GM21786 (cell line): ENCODE results near the gene COL17A1.
A peak's percentile ranks its signal among the peaks of the same experiment; 100 is the strongest.

Source experiments
- ATAC-seq: cut with Tn5 transposase; IDR thresholded peaks from one replicate; pipeline ENCODE4 v1.9.1; 2021; ENCODE audit not compliant: unreplicated experiment

COL17A1 gene

DNA sequence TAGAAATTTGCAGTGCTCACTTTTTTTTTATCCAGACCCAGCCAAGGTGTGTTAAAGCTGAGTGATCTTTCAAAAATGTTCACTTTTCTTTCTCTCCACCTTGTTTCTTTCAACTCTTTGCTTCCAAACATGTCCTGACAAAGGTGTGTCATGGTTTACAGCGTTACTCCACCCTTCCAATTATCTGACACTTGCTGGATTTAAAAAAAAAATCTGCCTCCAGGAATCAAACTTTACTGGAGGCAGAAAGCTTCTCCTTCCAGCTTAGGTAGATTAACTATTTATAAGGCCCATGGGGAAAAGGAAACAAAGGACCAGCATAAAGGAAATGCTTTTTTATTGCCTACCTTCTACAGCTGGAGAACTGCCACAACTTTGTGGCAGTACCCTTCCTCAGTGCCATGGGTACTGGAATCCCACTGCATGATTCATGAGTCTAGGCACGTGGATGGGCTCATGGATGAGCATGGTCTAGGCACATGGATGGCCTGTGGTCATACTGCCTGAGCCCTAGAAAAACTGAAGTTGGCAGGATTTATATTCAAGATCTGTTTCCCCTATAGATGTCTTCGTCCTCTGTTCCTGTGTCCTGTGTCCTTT, at the start of gene COL17A1:
TSS of gene COL17A1 (minus strand) at position 80 of the 600 bp plus-strand sequence. CDS start 5,207 bp downstream, outside the sequence.
- no peak for ATAC-seq

DNA sequence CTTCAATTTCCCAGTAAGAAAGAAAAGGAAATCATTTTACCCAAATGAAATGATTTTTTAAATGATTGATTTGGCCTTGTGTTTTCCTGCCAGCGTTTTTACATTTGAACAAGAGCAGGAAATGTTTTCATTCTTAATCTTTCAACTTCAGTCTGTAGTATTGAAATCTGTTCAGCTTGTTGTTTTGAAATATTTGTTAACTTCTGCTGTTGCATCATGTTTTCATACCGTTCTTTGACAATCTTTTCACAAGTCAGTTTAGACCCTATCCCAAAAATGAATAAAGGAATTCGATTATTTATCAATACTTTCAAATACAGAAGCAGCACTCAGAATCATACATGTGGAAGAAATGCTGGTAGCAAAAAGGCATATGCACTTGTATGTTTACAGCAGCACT, 44.4 kb upstream of the COL17A1 start:
- no peak for ATAC-seq

DNA sequence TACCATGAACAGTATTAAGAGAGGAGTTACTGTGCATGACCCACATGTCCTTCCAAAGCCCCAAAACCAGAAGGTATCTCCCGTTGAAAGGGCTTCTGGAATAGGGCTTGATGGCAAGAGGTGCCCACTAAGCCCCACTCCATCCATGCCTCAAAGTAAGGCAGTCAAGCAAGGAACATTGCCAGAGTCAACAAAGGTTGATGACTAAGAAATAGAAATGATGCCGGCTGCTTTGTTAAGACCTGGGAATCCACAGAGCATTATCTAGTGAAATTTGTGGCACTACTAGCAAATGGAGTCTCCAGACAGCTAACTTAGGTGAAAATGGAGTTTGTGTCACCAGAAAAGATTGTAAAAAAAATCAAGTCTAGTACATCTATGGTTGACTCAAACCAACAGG, 42.5 kb upstream of the COL17A1 start:
- no peak for ATAC-seq

DNA sequence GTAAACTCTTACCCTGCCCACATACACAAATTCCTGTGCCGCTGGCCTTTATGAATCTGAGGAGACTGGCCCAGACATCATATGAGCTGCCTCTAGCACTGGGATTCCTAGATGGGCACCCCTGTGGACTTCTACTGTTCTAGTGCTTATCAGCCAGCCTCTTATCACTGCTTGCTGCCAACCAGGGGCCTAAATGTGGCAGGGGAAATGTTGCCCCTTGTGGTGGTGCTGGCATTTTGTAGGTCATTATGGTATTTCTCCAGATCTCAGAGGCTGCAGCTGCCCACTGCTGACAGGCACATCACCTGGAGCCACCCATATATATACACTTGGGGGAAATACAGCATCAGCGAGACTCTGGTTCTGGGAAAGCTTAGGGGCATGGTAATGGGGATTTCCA, 41.7 kb upstream of the COL17A1 start:
- ATAC-seq, result peak; percentile 69

DNA sequence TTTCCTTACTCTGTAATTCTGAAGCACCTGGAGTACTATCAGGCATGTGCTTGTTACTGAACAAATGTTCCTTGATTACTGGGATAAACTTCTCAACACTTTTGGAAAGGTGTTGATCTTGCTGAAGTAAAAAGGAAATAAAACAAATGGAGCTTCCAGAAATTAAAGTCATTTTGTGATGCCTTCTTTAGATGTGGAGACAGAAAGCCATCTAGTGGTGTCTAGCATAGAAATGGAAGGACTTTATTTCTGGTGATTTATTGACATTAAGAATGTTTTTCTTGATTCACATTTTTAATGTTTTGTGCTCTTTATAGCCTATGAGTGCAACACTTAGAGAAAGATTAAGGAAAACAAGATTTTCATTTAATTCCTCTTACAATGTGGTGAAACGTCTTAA, 37.7 kb upstream of the COL17A1 start:
- ATAC-seq, result no peak

DNA sequence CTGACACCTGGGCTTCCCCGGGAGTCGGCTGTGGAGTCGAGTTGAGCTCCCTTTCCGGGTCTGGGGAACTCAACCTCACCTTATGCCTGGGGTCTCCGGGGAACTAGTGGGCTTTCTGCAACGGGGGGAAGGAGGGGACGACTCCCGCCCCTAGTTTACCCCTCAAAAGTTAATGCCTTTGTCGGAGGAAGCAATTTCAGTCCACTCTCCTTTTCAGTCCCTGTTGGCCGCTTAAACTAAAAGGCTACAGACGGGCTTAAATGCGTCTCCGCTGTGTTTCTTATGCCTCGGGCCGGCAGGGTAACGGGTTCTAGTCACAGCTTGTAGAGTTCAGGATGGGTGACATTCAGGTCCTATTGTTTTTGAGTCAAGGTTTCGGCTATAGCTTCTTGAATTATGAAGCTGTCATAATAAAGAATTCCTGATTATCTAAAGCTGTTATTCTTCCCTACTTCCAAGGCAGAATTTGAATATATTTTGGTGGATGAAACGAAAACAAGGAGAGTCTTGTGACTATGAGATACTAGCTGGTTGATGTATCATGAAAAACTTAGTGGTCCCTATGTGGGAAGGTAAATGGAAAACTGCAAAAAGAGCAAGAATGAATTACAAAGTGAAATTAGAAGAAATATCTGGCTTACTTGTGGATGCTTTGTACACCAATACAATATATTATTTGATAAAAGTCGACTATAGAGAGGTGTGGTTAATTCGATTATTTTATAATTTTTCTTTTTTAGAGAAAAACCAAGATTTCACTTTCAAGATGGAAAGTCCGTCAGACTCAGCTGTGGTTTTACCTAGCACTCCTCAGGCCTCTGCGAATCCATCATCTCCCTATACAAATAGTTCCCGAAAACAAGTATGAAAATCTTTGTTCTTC, 36.8 kb upstream of the COL17A1 start:
- peak; percentile 1 for ATAC-seq

DNA sequence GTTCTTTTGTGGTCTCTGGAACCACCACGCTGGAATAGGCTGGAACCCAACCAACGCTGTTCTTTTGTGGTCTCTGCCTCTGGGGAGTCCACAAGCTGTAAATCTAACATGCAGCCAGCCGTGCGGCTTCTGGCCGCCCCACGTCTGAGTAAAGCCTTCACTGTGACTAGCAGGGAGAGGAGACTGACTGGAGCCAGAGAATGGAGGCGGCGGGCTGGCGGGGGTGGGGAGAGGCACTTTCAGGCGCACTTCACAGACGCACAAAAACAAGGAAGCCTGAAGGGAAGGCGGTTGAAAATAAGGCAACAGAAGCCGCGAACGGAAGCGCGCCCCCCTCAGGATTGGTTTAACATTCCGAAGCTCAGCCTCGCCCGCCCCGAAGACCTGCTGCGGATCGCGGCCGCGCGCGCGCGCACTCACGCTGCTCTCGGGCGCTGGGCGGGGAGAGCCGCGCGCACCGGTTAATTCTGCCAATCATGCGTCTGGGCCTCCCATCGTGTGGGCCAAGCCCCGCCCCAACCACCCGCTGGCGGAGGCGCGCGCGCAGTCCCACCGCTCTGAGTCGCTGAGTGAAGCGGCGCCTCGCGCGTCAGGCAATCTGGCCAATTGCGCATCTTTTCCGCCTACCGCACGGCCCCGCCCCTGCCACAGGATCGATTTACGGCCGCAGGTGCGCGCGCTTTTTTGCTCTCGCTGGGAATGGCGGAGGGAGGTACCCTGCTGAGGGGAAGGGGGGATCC, 36.0 kb upstream of the COL17A1 start, which contains the start of gene SFR1:
TSS of gene SFR1 (plus strand) at position 687 of the 740 bp plus-strand sequence. CDS start at position 700, 13 bp downstream.
- peak; percentile 86 for ATAC-seq

DNA sequence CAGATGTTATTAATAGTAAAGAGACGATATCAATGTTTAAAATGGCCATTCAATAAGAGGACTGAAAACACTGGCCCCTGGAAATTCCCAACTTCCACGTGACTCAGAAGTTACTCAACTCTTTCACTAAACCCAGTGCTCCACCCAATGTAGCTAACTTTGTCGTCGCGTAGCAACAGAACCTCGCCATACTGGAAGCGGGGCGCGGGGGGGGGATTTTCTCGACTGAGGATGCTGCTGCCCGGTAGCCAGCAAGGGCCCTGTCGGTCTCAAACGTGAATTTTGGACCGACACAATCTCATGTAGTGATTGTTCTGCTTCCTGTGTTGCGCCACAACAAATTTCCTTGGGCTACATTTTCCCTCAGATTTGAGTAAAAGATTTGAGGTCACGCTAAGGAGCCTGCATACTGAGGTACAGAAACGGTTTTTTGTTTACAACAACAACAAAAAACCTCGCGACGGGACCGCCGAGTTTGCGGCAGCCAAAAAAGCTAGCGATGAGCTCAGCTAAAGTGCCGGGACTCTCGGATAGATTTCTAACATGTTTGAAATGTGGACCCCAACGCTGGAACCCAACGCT, 35.3 kb upstream of the COL17A1 start:
- ATAC-seq, result peak; percentile 34

DNA sequence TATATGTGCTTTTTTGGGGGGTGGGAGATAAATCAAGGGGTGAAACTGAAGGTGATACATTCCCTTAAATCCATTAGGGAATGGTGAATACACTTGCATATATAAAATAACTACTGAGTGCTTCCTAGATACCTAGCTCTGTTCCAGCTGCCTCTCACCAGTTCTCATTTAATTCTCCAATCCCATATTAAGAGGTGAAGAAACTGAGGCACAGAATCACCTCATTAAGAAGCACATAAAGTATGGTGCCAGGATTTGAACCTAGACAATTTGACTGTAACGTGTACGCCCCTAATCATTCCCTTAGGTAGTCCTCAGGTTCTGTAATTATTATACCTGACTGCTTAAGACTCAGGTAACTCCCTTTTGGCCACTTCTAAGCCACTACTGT, 34.8 kb upstream of the COL17A1 start:
- ATAC-seq, result no peak

DNA sequence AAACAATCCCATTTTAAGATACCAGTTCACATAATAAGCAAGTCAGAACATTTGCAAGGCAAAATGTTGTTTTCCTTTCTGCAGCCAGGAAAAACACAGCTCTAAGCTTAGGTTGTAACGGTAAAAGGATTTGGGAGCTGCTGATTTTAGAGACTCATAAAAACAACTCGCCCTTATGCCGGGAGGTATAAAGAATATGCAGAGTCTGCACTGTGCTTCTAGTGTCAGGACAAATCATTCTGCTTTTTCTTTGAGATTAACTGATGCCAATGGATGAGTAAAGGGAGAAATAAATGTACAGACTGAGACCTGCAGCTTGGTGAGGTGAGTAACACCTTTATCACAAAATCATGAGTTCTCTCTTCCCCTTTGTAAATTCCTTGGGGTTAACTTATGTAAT, 34.3 kb upstream of the COL17A1 start:
- ATAC-seq, result no peak

DNA sequence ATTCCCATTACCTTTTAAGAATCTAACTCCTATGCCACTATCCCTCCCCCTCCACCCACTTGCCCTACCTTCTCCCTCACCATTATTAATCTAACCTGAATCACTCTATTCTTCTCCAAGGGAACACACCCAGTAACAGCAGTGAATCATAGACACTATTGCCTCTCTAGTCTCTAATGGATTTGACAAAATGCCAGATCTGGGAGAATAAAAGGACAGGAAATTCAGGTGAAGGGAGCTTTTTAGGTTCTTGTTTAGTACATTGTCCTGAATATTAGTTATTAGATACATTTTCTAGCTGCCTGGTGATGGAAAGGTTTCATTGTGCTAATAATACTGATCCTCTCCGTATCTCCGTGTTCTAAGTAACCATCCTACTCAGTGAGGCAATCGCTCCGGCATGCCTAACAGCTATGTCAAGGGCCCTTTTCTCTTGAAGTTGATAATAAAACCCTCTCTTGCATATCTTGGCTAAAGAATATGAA, 32.2 kb upstream of the COL17A1 start:
- ATAC-seq, result no peak

DNA sequence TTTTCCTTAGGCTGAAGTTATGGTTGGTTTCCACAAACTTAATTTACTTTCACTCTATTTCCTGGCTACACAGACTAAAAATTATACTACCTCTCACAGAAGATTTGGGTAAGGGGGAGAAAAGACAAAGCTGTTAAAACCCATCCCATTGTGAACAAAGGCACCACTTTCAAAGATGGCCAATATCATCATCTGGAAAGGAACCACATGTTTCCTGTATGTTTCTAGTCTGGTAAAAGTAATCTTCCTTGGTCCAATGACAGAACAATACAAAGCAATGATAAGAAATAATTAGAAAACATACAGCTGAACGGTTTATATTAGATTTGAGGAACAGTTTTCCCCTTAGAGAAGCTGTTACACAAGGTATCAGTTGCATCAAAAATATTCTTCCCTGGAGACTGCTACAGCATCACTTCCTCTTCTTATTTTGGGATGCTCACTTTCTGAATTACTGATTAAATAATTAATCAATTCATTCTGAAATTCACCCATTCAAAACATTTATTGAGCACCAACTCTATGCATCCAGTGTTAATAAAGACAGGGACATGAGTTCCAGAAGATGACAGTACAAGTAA, 27.8 kb upstream of the COL17A1 start:
- ATAC-seq, result no peak

DNA sequence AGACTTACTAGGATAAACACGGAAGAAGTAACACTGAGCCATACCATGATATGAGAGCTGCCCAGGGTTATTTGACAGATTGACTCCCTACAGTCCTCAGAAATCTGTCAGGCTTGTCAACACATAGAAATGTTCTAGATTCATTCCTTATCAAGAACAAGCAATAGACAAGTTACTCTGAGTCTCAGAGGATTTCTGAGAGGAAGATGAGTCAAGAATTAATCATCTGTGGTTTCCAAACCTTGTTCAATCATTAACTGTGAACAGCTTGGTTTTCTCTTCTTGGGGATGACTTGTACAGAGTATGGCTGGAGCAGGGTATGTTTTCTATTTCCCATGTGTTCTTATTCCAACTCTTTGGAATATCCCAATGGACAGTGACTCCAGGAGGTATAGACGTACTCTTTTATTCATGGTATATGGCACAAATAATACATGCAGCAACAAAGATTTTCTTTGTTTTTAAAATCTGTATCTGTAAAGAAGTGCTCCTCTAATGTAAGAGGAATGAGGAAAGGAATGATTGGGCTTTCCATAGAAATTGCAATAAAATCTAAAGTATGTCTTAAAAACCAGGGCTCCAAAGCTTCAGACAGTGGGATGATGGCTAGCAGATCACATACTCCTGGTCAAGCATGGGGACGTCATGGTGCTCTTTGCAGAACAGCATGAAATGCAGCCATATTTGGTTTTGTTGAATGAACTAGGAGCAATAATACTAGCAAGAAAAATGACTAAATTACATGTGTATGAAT, 24.4 kb upstream of the COL17A1 start:
- peak; percentile 94 for ATAC-seq

DNA sequence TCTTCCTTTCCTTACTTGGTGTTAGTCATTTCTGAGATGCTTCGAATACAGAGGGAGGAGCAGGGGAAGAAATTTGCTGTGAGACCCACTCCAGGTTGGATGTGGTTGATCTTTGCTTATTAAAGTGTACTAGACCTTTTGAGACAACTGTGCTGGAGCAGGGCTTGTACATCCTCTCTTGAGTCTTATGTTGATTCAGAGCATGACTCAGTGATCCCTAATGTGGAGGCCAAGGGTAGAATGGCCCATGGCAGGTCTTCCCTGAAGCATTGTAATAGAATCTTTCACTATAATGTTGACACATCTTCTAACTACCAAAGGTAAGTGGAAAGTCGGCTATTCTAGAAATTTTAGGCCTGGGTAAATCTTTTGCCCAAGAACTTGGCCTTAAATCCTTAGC, 19.2 kb upstream of the COL17A1 start:
- no peak for ATAC-seq

DNA sequence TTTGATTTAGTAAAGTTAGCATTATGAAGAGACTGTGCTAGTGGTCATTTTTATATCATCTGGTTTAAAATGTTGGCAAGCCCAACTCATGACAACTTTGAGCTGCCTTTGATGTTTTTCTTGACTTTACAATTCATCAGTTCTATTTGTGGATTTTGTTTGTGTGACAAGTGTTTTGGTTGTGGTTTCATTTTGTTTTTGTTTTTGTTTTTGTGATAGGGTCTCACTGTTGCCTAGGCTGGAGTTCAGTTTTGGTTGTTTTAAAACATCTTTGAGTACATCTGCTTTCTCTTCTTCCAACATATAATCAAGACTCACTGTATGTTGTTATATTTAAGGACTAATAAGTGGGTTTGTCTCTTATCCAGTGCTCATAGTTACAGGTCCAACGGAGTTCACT, 18.7 kb upstream of the COL17A1 start:
- ATAC-seq, result no peak

DNA sequence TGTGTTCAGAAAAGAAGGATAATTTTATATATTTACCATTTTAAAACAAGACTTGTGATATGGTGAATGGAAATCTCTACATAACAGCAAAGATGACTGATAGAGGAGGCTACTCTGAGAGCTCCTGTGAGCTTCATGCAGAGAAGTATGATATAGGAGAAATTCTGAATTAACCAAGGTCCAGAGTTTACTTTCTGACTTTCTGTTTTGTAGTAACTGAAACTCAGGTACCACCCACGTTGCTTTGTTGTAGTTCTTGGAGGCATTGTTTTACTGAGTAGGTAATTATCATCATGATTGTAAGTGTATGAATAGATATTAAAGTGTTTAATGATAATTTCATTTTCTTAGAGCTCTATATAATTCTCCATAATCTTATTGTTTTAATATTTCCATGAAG, 18.3 kb upstream of the COL17A1 start:
- ATAC-seq, result no peak

DNA sequence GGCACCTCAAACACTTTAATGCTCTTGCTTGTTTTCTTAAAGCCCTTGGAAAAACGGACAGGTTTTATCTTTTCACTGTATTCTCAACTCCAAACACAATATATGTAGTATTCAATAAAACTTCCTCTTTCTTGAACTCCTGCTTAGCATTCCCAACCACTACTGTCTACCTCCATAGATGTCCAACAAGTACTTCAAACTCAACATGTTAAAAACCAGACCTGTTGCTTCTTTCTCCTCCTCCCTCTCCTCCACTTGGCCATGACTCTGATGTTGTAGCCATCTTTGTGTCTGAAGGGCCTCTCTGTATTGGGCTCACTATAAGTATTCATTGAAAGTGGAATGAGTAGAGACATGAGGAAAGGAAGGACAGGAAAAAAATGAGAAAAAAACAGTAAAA, 16.2 kb upstream of the COL17A1 start:
- ATAC-seq, result no peak

DNA sequence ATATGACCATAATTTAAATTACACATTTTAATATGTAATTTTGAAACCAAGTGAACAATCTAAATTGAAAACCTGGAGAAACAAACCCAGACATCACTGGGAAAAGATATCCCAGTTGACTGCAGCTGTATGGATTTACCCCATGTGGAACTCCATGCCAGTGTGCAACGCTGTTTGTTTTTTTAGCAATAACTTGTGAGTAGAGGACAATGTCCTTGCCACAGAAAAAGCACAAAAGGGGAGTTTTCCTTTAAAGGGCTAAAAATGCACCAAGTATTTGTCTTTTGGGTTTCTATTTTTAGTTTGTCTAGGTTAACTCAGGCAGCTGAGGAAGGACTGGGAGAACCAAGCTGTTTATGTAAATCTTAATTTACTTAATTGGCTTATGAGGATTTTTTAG, 15.1 kb upstream of the COL17A1 start:
- no peak for ATAC-seq

DNA sequence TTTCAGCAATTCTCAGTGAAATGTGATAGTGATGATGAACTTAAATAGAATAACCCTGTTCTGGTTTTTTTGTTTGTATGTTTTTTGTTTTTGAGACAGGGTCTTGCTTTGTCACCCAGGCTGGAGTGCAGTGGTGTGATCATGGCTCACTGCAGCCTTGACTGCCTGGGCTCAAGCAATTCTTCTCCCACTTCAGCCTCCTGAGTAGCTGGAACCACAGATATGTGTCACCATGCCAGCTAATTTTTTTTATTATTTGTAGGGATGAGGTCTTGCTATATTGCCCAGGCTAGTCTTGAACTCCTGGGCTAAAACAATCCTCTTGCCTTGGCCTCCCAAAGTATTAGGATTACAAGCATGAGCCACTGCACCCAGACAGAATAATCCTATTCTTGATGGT, 14.3 kb upstream of the COL17A1 start:
- ATAC-seq, result no peak

DNA sequence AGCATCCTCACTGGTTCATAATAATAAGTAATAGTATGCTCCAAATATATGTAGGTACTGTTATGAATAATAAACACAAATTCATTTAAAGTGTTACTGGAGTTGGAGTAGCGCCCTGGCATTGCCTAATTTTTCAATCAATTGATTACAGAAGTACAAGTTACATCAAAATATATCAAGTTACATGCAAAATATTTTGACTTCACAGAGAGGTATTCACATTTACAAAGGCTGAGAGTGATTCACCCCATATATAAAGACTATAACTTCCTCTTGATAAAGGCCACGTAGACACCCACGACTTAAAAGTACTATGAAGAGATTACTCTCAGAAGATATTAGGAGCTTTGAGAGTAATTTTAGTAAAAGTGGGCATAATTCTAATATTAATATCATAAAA, 13.6 kb upstream of the COL17A1 start:
- no peak for ATAC-seq
